NCI-H1930 (cell line): ENCODE measurements around the gene PABPC3.
A peak's percentile ranks its signal among the peaks of the same experiment; 100 is the strongest.

Source experiments
- DNase-seq, 2 experiments: peaks; one replicate each; lab custom pipeline; 2025; lab: John Stamatoyannopoulos, UW

Gene PABPC3

DNA sequence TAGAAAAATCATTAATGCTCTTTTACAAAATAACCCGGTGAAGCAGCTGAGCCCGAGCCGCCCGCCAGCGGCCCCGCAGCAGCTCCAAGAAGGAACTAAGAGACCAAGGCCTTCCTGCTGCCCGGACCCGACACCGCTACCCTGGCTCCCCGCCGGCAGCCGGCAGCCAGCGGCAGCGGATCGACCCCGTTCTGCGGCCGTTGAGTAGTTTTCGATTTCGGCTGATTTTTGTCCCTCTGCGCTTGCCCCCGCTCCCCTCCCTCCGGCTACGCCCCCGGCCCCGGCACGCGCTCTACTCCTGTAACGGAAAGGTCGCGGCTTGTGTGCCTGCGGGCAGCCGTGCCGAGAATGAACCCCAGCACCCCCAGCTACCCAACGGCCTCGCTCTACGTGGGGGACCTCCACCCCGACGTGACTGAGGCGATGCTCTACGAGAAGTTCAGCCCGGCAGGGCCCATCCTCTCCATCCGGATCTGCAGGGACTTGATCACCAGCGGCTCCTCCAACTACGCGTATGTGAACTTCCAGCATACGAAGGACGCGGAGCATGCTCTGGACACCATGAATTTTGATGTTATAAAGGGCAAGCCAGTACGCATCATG lies at the start of gene PABPC3:
PABPC3 (plus strand) TSS at position 286 of the 603 bp plus-strand sequence; CDS start at position 349, 63 bp downstream.
- no peak for DNase-seq

DNA sequence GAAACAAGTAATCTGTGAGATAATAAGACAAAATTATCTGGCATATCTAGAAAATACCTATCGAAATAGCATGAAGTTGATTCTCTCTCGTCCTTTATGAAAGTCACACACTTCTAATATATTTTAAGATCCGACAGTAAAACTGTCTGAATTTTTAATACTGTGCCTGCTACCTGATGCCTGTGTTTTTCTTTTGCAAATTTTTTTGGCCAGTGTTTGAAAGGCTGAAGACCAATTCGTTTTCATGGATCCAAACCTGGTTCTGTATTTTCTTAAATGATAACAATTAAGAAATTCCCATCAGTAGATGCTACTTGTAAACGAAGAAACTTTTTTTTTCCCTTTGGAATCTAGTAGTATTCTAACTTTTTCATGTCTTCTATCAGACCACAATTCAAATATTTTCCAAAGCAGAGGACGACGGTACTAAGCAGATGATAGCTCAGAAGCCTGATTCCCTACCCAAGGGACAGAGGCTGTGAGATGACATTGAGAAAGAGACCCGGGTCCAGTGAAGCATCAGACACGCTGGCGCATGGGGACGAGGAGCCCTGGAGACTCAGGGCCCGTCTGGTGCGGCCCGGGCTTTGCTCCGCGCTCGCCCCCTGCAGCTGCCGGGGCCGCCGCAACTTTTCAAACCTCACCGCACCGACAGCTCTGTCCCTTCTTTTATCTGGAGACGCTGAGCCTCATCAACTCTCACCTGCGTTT lies 49.5 kb upstream of the PABPC3 start:
- DNase-seq = no peak

DNA sequence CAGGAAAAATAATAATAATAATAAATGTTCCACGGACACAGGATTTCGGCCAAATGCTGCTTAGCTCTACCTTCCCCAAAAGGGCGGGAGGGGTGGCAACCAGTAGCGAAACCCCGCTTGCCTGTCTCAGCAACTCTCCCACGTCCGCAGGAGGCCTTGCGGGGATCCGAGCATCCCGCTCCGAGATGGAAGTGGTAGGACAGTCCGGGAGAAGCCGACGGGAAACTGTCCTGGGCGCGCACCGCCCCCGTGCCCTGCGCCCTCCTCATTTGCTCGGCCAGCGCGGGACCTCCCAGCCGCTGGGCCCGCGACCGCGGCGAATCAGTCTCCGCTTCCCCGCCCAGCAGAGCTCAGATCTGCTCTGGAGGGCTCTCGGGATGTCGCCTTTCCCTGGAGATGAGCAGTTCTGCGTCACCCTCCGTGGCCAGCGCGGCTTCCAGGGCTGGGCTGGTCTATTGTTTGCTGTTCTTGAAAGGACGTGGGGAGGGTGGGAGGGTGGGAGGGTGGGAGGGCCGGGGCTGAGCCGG lies 48.9 kb upstream of the PABPC3 start:
- DNase-seq = peak; percentile 32 to 45

DNA sequence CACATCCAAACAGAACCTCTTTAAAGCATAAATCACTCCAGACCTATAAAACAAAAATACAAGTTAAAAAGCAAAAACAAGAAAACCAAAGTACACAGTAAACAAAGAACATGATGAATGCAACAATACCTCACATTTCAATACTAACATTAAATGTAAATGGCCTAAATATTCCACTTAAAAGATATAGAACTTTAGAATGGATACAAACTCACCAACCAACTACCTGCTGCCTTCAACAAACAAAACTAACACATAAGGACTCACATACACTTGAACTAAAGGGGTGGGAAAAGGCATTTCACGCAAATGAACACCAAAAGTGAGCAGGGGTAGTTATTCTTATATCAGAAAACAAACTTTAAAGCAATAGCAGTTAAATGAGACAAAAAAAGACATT lies 44.9 kb upstream of the PABPC3 start:
- no peak for DNase-seq

DNA sequence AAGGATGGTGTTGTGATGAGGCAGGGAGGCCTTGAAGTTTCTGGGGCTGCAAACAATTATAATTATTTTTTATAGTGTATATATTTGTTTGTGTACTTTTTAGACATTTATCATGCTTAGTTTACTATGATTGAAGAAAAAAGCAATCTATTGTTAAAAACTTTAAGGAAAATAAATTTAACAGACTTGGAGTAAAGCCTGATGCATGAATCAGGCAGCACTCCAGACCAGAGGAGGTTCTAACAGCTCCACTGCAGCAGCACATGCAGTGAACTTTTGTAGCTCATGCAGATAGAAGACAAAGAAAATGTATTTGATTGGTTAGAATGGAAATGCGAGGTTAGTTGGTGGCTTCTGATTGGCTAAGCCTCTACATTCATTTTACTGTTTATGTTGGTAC lies 36.8 kb upstream of the PABPC3 start:
- DNase-seq = no peak

DNA sequence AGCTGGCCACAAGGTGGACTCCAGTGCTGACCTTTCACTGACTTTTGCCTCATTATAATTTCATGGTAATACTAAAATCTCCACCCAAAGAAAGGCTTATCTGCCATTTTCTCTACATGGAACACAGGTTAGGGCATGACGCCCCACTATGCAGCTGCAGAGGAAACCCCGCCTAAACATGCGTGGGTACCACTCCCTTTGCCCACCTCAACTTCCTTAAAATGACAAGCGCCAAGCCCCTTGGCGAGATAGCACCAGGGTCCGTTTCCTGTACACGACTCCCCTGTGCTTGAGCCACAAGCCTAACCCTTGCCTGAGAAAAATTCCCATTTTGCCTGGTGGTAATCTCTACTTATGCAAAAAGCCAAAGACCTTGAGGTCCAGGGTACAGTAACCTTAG lies 36.0 kb upstream of the PABPC3 start:
- DNase-seq = no peak

DNA sequence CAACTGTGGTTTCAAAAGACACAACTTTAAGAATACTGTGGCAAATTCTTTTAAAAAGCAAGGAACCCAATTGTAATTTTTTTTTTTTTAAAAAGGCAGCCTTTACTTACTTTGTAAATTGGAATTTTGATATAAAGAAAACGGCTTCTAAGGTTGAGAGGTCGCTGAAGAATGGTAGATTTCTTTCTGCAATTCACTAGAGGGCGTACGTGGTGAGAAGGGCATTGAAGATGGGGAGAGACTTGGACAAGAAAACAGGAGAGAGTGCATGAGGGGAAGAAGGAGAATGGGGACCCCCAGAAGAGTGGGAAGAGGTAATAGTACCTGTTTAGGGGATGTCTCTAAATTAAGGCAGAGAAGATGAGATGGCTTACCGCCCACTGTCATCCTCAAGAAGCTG lies 33.5 kb upstream of the PABPC3 start:
- DNase-seq = no peak

DNA sequence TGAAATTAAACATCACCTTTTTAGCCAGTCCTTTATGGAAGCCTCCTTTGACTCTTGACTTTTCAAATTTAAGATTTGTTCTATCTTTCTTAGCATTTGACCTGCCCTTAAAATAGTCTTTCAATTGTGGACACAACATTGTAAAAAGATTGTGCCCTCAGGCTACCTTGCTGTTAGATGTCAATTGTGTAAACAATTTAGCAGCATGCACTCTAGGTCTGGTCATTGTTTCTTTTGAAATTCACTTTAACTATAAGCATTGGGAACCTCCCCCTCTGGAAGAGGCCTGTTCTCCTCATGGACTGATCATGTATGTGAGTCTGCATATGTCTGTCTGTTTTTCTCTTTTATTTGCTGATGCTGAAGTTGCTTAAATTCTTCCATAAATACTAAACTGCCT lies 31.5 kb upstream of the PABPC3 start:
- no peak for DNase-seq

DNA sequence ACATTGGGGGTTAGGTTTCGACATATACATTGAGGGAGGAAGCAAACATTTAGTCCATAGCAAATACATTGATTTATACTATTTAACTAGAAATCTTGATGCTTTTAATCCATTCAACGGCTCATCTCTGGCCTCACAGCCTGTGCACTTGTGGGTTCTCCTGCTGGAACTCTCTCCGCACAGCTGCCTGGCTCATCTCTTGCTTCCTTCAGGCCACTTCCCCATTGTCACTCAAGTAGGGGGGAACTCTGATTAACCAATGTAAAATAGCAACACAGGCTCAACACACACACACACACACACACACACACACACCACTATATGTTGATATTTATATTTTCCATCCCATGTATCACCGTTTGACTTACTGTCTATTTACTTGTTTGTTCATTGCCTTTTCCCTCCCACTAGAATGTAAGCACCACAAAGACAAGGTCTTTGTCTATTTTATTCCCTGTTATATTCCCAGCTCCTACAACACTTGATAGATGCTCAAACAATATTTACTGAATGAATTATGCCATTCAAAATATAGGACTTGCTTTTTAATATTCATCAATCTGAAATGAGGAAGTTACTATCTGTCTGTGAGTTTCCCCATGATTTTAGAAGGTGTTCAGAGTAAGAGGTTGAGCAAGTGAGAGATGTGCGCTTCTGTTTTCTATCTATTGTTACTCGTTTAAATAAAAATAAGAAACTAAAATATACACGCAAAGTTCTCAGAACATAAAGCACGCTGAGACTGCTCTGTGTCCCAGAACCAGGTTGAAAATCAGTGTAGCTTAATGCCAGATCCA lies 29.8 kb upstream of the PABPC3 start:
- DNase-seq = no peak

DNA sequence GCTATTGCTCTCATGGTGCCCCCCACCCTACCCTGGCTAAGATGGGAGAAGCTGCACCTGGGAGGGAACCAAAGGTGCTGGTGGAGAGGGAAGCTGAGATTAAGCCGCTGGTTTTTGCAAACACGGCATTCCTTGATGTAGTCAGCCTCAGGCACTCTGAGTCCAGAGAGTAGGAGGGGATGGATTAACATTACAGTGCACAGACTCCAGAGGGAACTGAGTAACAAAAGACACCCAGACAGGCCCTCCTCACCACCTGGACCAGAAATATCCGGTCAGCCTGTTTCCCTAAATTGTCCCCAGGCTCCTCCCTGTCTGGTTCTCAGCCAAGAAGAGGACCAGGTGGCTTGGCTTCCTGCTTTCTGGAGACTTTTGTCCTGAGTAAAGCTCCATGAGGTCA lies 28.9 kb upstream of the PABPC3 start:
- no peak for DNase-seq

DNA sequence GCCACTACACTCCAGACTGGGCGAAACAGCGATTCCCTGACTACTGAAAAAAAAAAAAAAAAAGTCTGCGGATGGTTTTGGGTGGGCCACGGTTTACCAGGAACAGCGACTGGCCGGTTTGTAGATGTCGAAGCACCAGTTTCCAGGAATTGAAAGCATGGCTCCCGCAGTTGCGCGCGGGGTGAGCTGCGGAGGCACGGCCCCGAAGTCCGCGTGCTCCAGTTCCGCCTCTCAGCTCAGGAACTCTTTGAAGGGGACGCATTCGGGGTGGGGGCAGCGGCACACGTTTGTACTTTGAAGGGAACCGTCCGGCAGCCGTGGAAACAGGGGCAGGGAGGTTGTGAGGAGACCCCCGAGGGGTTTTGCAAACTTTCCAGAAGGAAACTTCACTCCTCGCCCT lies 27.1 kb upstream of the PABPC3 start:
- DNase-seq = no peak

DNA sequence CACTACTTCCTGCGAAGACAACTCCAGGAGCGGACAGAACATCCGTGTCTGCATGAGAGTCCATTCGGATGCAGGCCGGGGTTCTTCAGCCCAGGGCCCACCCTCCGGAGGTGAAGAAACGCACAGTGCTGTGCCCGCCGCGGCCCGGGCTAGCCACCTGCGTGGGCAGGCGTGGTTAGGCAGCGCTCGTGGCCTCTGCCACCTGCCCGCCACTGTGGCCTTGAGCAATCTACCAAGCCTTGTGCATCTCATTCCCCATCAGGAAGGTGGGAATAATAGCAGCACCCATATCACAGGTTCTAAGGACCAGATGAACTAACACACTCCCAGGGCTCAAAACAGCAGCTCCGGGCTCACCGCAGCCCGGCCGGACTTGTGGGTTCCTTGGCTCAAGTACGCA lies 26.7 kb upstream of the PABPC3 start:
- no peak for DNase-seq

DNA sequence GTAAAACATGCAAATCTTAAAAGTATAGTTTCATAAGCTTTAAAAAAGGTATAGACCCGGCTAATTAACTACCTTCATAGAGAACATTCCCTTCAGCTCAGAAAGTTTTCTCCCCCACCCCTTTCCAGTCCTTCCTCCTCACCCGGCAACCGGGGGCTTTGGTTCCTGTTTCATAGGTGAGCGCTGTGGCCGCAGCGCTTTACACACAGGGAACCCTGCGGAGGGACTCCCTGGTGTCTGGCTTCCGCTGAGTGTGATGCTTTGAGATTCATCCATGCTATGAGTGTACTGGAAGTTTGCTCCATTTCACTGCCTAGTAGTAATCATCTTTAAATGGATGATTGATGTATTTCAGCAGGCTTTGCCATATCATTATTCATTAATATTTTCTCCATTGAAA lies 26.0 kb upstream of the PABPC3 start:
- DNase-seq = no peak

DNA sequence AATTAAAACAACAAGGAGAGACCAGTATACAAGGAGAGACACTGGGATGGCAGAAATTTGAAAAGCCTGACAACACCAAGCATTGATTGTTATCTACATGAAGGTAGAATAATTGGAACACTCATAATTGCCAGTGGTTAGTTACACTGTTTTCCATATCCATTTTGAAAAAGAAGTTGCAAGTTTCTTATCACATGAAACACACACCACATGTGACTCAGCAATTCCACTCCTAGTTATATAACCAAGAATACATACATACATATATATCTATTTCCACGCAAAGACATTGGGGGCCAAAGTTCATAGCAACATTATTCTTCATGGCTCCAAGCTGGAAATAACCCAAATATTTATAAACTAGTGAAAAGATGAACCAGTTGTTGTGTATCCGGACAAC lies 15.2 kb upstream of the PABPC3 start:
- no peak for DNase-seq

DNA sequence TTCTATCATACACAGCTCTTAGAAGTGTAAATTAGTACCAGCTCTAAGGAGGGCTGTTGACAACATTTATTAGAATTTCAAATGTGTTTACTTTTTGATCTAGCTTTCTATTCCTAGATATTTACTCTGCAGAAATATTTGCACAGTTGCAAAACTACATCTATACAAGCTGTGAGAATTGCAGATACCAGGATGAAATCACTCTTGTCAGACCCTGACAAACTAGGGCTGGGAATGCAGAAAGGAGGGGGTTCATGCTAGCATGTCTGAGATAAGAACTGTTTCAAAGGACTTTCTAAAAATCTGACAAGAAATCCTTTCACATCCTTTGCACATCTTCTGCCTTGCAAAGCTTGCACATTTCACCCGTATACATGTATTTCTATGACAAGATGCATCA lies 11.8 kb upstream of the PABPC3 start:
- DNase-seq = no peak

DNA sequence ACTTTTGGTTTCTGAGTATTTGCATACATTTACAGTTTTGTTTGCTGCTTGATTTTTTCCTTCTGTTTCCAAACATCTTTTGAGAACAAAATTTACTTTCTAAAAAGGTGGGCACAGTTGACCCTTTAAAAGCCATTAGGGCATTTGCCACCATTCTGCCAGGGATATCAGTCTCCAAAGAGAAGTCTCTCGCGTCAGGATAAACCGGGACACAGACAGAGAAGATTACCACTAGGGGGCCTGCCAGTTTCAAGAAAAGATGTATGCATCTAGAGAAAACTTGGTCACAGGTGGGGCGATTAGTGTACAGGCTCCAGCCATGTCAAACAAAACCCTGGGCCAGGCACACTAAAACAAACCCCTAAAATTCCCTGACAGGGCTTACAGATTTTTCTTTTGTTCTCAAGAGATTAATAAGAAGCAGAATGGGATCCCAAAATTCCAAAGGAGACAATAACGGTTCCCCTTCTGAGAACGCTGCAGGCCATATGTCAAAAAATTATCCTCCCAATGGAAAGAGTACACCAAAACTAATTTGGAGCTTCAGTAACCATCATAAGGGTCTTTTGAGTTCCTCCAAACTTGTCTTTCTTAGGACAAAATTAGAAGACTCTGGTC lies 10.7 kb upstream of the PABPC3 start:
- DNase-seq = peak; percentile 11 to 38

DNA sequence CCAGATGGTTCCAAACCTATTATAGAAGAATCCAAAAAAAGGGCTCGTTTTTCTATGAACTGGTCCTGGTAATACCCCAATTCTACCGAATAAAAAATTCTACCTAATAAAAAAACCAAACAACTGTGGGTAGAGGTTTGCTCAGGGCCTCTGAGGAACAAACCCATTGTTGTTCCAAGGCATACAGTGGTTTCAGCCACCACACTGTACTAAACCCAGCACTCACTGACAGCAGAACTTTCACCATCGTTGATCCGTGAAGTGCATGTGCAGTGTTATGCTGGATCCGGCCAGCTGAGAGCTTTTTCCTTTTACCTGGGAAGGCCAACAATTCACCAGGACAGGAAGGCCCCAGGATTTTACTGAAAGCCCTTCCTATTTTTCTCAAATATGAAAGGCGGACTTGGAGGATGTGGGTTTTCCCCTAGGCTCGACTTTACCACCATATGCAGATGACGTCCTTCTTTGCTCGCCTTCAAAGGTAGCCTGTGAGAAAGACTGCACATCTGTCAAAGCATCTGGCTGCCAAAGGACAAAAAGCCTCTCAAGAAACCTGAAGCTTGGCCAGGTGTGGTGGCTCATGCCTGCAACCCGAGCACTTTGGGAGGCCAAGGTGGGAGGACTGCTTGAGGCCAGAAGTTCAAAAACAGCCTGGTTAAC lies 7.2 kb upstream of the PABPC3 start:
- no peak for DNase-seq

DNA sequence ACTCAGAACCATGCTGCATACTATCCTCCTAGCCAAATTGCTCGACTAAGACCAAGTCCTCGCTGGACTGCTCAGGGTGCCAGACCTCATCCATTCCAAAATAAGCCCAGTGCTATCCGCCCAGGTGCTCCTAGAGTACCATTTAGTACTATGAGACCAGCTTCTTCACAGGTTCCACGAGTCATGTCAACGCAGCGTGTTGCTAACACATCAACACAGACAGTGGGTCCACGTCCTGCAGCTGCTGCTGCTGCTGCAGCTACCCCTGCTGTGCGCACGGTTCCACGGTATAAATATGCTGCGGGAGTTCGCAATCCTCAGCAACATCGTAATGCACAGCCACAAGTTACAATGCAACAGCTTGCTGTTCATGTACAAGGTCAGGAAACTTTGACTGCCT lies 1.5 kb downstream of the PABPC3 start:
- DNase-seq = no peak

DNA sequence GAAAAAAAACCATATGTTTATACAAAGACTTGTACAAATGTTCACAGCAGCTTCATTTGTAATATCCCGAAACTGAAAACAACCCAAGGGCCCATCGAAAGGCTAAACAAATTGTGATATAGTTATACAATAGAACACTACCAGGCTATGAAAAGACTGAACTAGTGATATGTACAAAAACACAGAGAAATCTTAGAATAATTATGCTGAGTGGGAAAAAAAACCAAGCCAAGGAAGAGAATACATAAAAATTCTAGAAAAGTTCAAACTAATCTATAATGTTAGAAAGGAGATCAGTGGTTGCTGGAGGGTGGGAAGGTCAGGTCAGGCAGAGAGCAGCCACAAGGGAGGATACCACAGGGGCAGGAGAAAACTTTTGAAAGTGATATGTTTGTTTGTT lies 7.8 kb downstream of the PABPC3 start:
- no peak for DNase-seq

DNA sequence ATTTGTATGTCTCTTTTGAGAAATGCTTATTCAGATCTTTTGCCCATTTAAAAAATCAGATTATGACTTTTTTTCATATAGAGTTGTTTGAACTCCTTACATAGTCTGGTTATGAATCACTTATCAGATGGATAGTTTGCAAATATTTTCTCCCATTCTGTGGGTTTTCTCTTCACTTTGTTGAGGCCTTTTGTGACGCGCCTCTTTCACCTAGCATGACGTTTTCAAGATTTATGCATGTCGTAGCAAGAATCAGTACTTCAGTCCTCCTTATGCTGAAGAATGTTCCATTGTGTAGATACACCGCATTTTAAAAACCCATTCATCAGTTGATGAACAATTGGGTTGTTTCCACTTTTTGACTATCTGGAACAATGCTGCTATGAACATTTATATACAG lies 13.4 kb downstream of the PABPC3 start:
- DNase-seq = no peak

DNA sequence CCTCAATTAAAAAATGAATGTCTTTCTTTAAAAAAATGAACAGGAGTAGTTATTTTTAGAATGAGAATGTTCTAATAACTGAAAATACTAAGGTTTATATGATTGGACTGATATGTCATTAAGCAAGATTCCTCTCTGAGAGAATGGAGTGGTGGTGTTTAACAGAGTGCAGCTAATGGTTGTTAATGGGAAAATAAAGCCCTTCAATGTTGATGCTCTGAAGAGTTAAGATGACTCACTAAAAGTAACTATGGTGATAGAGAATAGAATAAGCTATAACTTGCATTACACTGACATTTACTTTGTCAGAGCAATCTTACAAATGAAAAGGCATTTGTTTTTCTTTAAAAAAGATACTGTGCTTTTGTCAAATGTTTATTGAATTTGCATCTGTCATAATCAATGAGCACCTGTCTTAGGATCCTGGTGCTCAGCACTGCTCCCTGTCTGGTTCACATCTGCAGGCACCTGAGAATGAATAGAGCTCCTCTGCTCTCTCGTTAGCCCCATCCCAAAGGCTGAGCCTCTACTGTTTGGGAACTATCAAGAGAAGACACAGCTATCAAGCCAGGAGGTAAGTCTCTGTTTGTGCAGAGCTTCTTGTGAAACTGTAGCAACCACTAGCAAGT lies 15.1 kb downstream of the PABPC3 start:
- peak; percentile 55 to 57 for DNase-seq

DNA sequence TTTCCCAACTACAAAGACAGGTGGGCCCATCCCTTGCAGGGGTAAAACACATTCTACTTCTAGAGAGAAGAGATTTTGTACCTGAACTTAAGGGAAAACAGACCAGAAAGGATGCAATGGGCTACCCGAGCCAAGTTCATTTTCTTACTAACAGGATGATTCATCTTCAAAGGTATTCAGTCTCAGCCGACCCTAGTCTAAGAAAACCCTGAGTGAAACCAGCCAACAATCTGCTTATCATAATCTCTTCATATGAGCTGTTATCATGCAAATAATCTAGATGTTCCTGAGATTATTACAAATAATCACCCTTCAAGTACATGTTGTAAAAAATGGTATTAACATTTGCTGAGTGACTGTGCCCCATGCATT lies 15.6 kb downstream of the PABPC3 start:
- DNase-seq = no peak
